ENCODE results near the gene MAS1. TPM values are rescaled to one million over a fixed set of nuclear protein-coding genes. Genes with fewer than 3 reads are reported as not detected.

Gene MAS1
- total and polyA plus RNA-seq, 2 donors (not counting 3 experiments of a cell fraction or from before 2014, with no cell fraction given): not detected

- H4K20me1 ChIP-seq (replicated peaks; ENCODE audit: control insufficient read depth, extremely low read depth, insufficient read depth, low read length): no peaks in the 10 kb centered on the region
- dilution Hi-C loops (cut with MboI; ENCODE audit: extremely low pct_ligation_motif_present, low sequenced_read_pairs): no loop called here
- no peak for TF ChIP-seq FOS (IDR thresholded peaks at IDR 0.05; ENCODE audit: borderline replicate concordance, insufficient read depth, low read length)
- TF ChIP-seq, protein P1, sequence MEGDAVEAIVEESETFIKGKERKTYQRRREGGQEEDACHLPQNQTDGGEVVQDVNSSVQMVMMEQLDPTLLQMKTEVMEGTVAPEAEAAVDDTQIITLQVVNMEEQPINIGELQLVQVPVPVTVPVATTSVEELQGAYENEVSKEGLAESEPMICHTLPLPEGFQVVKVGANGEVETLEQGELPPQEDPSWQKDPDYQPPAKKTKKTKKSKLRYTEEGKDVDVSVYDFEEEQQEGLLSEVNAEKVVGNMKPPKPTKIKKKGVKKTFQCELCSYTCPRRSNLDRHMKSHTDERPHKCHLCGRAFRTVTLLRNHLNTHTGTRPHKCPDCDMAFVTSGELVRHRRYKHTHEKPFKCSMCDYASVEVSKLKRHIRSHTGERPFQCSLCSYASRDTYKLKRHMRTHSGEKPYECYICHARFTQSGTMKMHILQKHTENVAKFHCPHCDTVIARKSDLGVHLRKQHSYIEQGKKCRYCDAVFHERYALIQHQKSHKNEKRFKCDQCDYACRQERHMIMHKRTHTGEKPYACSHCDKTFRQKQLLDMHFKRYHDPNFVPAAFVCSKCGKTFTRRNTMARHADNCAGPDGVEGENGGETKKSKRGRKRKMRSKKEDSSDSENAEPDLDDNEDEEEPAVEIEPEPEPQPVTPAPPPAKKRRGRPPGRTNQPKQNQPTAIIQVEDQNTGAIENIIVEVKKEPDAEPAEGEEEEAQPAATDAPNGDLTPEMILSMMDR (IDR thresholded peaks at IDR 0.05; ENCODE audit: extremely low read depth in 1 of 2, insufficient read depth in 1 of 2, low read depth in 1 of 2, low read length in 2 of 2): no peak
- no peak for TF ChIP-seq GATA2 (IDR thresholded peaks at IDR 0.05; ENCODE audit: insufficient read depth, insufficient read length, low read depth, low read length)
- TF ChIP-seq JUN (IDR thresholded peaks at IDR 0.05; ENCODE audit: borderline replicate concordance, insufficient read depth, insufficient read length, low read depth): no peak
- no peak for TF ChIP-seq MYC (IDR thresholded peaks at IDR 0.05; ENCODE audit: low read depth, low read length)
- no peak for TF ChIP-seq EZH2 (IDR thresholded peaks at IDR 0.05; ENCODE audit: borderline replicate concordance, low read depth, low read length, severe bottlenecking)
- TF ChIP-seq, protein P2, sequence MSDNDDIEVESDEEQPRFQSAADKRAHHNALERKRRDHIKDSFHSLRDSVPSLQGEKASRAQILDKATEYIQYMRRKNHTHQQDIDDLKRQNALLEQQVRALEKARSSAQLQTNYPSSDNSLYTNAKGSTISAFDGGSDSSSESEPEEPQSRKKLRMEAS (IDR thresholded peaks at IDR 0.05; ENCODE audit: insufficient read depth, insufficient read length): no peak
- DNase-seq (ENCODE audit: low read depth, low spot score): no peak
- no peaks in the 10 kb centered on the region for H3K36me3 ChIP-seq (ENCODE audit: control insufficient read depth in 2 of 2, extremely low read depth in 1 of 2, insufficient read depth in 2 of 2, low read length in 2 of 2)
- no peak overlapping the region for H3K4me3 ChIP-seq (replicated peaks in 1 of 3; ENCODE audit: insufficient read depth in 1 of 3, low read depth in 1 of 3, low read length in 3 of 3)
- no peaks in the 10 kb centered on the region for H3K9me1 ChIP-seq (replicated peaks; ENCODE audit: control insufficient read depth, extremely low read depth, insufficient read depth, low read length)
- no peak overlapping the region for H3K9ac ChIP-seq (replicated peaks; ENCODE audit: extremely low read depth, insufficient read depth, low read length)
- no peaks in the 10 kb centered on the region for H3K4me1 ChIP-seq (ENCODE audit: control insufficient read depth, extremely low read depth, insufficient read depth, low read length)
- H3K79me2 ChIP-seq (ENCODE audit: control insufficient read depth, insufficient read depth, low read length): no peaks in the 10 kb centered on the region
- H3K4me2 ChIP-seq (ENCODE audit: insufficient read depth, low read length): no peak overlapping the region
- CTCF ChIA-PET: interaction anchor here (2.6 kb wide), 1 partner anchor 668 kb away, joined by 7 read pairs; no protein-coding TSS in a partner anchor
- no TSS peak for BruUV-seq (replicated peaks)
- POLR2A ChIA-PET: no interaction called here
- intact Hi-C loops (cut with micrococcal nuclease): no loop called here
- H2AFZ ChIP-seq (ENCODE audit: low read depth, low read length): no peak overlapping the region
- no peaks in the 10 kb centered on the region for H3K27me3 ChIP-seq (ENCODE audit: control insufficient read depth in 2 of 2, insufficient read depth in 2 of 2, low read length in 2 of 2)
- no peaks in the 10 kb centered on the region for H3K9me3 ChIP-seq (replicated peaks; ENCODE audit: control insufficient read depth, insufficient read depth, low read length)
- no peak overlapping the region for H3K27ac ChIP-seq (ENCODE audit: insufficient read depth, low read depth, low read length)
- FAIRE-seq: no peak
These were observed 24.2 kb upstream of the MAS1 start for GRCh38 chr6:159866286-159867247.
